HG03139 (cell line): ENCODE data around the gene RTL10.
"Not testable (repeated sequence)": the region's sequence is repeated elsewhere in the genome, so short reads cannot be mapped to it uniquely, and the experiment has no call there.

Experiments
- ATAC-seq: cut with Tn5 transposase; IDR thresholded peaks from one replicate; pipeline ENCODE4 v1.9.1; 2021; ENCODE audit not compliant: unreplicated experiment

Gene RTL10

GRCh38 chr22:19890502-19891316 lies 36.0 kb upstream of the RTL10 start:
- no peak for ATAC-seq

DNA sequence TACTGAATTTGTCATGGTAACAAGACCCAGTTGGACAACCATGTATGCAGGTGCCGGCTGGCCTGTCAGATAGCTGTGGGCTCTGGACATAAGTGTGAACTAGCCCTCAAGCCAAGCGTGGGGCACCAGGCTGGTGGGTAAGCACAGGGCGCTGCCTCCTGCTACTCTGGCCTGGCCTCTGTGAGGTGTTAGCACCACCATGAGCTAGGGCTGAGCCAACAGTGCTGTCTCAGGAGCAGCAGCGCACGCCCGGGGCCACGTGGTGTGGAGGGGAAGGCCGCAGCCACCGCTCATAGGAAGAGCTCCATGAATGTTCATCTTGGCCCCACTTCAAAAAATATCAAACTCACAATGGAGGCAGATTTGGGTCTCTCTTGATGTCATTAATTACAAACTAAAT lies 35.3 kb upstream of the RTL10 start:
- ATAC-seq: no peak

GRCh38 chr22:19888131-19888746 lies 33.6 kb upstream of the RTL10 start:
- ATAC-seq: no peak

DNA sequence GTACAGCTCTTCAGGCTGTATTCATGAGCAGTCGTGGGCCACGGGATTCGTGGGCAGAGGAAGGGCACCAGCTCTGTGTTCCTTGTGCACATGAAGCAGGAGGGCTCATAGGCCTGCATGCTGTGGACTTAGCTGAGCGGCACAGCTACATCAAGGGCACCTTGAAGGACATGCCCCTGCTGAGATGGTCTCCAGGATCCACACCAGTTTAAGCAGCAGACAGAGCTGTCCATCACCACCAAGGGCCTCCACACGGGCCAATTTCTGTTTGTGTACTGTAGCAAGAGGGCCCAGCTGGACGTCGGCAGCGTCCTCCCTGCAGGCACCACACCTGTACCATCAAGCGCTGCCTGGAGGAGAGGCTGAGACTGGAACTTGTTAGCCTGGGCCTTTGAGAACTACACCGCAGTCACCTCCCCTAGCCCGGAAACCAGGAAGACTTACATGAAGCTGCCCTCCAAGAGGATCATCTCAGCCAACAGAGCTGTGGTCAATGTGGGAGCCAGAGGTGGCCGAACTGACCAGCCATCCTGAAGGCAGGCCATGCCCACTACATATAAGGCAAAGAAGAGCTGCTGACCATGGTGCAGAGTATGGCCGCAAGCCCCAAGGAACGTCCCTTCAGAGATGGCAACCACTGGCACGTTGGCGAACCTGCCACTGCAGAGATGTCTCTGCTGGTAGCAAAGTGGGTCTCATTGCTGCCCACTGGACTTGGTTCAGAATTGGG lies 32.7 kb upstream of the RTL10 start:
- ATAC-seq: no peak

DNA sequence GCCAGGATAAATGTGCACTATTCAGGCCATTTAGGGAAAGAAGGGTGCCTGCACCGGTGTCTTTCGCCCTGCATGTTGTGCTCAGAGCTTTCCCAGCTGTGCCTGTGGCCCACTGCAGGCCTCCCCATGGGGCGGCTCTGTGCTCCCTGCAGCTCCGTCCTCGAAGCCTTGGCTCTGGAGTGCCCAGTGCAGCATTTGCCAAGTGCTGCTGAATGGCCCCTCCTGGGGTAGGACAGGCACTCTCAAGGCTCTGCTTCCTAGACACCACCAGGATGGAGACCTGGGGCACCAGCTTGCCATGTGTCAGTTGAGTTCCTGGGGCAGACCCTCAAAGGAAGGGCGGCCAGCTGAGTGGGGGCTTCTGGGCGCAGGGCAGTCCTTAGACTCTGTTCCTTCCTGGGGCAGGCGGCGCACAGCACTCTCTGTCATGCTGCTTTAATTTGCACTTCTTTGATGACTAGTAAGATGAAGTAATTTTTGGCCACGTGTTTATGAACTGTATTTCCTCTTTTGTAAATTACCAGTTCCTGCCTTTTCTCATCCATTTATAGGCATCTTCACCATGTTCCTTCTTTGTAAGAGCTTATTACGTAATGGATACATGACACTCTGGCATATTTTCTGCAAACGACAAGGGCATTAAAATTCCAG lies 32.1 kb upstream of the RTL10 start:
- no peak for ATAC-seq

GRCh38 chr22:19885841-19886592 lies 31.3 kb upstream of the RTL10 start:
- ATAC-seq: no peak

GRCh38 chr22:19884954-19885751 lies 30.5 kb upstream of the RTL10 start:
- no peak for ATAC-seq

GRCh38 chr22:19884161-19884953 lies 29.7 kb upstream of the RTL10 start:
- no peak for ATAC-seq

- ATAC-seq: not testable (repeated sequence)
Measured at GRCh38 chr22:19883446-19883845, 28.8 kb upstream of the RTL10 start.

GRCh38 chr22:19882446-19883381 lies 28.0 kb upstream of the RTL10 start:
- ATAC-seq: no peak

DNA sequence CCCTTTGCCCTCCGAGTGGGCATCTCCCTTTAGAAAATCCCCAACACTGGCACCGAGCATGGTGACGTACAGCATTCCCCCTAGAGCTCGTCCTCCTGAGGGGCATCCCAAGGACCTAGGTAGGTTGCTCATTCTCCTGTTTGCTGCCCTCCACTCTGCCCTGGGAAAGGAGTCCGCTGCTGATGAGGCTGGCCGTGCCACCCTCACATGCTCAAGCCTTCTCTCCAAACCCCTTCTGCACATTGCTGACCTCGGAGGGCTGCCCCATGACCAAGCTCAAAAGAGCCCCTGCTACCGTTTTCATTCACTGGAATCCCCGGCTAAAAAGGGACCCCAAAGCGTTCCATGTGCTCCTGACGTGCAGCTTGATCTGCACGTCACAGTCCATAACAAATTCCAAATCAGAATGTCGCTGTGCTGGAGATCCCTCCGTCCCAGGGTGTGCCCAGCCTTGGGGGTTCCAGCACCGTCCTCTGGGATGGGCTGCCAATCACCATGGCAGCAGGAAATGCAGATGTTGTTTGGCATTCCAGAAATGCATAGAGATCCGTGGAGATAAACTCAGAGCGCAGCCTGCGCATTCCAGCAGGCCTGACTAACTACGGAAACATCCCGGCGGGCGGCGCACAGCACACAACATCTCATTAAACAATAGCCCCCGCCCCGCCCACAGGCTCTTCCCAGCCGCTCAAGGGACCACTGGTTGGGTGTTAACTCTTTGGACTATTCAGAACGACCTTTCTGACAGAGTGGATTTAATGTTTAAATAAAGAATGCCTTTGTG lies 26.3 kb upstream of the RTL10 start:
- no peak for ATAC-seq

- no peak for ATAC-seq
Measured at GRCh38 chr22:19879992-19880785, 25.5 kb upstream of the RTL10 start.

DNA sequence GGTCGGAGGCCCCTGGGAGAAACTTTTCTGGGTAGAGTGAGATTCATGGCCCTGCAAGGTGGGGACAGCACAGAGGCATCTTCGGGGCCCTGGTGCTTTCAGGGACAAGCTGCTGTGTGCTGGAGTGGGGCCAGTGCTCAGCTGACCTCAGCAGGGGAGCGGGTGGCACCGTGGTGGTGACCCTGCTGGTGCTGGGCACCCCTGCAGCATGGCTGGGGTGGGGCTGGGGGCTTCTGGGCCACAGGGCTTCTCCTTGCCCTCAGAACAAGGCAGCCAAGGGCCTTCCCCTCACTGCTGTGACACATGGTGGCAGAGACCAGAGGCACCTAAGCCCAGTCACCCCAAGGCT lies 24.9 kb upstream of the RTL10 start:
- no peak for ATAC-seq

- no peak for ATAC-seq
Measured at GRCh38 chr22:19879246-19879570, 24.5 kb upstream of the RTL10 start.

GRCh38 chr22:19878461-19879245 lies 24.0 kb upstream of the RTL10 start:
- no peak for ATAC-seq
